HCEC 1CT (cell line): ENCODE data around the gene EIF4EBP3.

Source experiments
- DNase-seq: peaks from one replicate; pipeline ENCODE4 v3.0.0-alpha.2; 2017

The EIF4EBP3 gene

GRCh38 chr5:140557136-140557805 lies 9.8 kb downstream of the EIF4EBP3 start, which contains the start of gene SRA1:
TSS of gene SRA1 (minus strand) at chr5:140557473. CDS start at chr5:140557452, 21 bp downstream.
- DNase-seq, result peak; percentile 87

DNA sequence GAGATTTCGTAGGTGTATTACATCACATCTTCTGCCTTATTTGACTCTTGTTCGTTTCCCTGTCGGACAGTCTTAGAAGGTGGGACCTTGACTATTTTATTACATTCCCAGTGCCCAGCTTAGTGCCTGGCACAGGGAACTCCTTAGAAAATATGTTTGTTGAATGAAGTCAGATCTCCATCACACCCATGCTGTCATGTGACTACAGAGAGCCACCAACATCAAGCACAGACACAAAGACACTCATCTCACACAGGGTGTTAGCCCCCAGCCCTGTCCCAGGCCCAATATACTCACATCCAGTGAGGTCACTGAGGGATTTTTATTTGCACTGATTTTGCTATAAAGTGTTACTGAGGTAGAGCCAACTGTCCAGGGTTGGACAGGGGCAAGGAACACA lies 10.5 kb downstream of the EIF4EBP3 start:
- no peak for DNase-seq

DNA sequence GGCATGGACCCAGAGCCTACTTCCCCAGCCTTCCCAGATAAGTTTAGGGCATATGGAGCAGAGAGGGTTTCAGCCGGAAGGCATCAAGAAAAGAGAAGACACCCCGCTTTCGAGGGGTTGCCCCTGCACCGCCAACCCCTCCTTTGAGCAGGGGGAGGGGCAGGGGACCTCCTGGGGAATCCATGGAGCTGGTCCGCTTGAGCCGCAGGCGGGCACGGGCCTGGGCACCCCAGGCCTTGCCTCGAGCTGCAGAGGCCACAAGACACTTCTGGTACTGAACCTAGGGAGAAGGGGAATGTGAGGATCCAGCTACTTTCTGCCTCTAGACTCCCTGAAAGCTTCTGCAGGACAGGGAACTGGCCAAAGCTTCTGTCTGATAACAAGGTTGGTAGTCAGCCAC lies 11.1 kb downstream of the EIF4EBP3 start:
- no peak for DNase-seq

DNA sequence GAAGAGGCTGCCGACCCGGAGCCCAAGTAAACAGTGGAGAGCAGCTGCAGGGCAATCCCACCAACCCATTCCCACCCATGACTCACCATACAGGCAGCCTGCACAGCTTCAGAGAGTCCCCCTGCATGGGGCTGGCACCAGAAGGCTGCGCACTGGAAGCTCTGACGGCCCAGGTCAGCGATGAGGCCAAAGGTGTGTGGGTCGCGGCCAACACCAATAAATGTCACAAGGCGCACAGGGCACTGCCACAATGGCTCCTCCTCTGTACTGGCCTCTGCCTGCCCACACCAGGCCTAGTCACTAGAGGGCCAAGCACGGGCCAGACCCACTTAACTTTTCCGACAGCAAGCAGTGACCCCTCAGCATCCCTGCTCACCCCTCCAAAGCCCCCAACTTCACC lies 12.8 kb downstream of the EIF4EBP3 start:
- DNase-seq, result no peak

- DNase-seq, result no peak
Measured at GRCh38 chr5:140561753-140562523, 14.5 kb downstream of the EIF4EBP3 start.

GRCh38 chr5:140563596-140563995 lies 16.1 kb downstream of the EIF4EBP3 start:
- no peak for DNase-seq

DNA sequence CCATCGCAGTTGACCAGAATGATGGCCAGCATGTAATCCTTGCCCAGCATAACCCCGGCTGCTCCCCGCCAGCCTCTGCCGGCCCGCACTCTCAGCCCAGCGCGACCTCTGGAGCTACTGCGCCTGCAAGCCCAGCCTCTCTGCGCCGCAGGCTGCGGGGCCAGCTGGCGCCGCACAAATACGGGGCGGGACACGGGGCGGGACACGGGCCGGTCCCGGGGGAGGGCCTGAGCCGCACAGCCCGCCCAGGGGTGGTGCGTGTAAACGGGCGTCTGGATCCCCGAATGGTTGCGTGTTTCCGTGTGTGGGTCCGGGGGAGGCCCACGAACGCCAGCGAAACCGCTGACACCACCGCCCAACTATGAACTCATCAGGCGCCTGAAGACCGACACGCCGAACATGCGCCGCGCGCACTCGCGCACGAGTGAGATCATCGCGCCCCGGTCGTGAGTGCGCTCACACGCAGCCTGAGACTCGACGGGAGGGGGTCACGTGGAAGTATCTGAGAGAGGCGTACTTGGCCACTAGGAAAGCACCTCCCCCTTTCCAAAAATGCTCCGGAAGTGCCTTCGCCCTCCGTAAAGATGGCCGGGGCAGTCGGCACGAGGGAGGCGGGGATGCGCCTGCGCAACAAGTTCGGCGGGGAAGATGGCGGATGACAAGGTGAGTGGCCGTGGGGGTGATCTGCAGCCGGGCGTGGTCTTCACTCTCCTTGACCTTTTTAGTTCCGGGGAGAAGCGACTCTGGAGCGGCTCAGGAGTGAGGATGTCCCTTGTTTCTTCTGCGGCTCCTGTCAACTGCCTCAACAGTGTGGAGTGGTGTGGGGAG lies 16.9 kb downstream of the EIF4EBP3 start, which contains the start of the genes APBB3 and SLC35A4:
Gene APBB3, minus strand, starts transcription at position 403 of the 828 bp plus-strand sequence. Its CDS starts 353 bp downstream, at position 50.
Gene SLC35A4, plus strand, starts transcription at position 633 of the 828 bp plus-strand sequence. CDS start 2,342 bp downstream, outside the sequence.
- DNase-seq, result peak; percentile 99

DNA sequence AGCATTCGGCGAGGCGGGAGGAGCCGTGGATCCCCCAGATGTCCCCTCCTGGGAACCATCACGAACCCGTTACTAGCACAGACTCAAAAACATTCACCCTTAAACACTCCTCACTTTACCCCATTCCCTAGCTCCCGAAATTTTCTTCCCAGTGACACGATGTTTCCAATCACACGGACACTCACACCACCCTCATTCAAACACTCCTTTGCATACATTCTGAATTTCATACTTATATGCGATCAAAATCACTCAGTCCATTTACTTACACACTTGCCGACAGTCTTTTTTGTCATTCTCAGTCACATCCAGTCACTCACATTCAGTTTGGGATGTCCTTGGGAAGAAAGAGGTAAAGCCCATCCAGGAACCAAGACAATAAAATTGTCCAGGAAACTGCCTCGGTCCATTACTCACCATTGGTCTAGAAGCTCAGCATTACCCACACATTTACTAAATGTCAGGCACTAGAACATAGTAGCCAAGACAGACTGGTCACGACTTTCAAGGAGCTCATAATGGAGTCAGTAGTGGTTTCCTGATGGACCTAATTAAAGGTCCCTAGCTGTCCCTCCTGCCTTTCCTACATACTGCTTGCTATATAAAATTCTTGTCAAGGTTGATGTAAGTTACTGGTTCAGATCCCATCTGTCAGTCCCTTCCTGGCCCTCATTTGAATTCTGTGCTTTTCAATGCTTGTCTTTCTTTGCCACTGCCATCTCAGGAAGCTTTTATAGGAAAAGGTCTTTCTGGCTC lies 17.7 kb downstream of the EIF4EBP3 start:
- peak; percentile 28 for DNase-seq

DNA sequence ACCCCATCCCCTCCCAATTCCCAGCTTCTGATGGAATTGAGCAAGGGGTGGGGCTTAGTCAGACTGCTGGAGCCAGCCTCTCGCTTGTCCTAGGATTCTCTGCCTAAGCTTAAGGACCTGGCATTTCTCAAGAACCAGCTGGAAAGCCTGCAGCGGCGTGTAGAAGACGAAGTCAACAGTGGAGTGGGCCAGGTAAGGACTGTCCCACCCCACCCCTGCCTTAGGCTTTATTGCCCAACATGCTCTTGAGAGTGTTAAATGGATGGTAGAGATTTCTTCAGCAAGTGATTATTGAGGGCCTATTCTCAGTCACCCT lies 18.3 kb downstream of the EIF4EBP3 start:
- DNase-seq, result no peak

- DNase-seq, result no peak
Measured at GRCh38 chr5:140566665-140567064, 19.2 kb downstream of the EIF4EBP3 start.

DNA sequence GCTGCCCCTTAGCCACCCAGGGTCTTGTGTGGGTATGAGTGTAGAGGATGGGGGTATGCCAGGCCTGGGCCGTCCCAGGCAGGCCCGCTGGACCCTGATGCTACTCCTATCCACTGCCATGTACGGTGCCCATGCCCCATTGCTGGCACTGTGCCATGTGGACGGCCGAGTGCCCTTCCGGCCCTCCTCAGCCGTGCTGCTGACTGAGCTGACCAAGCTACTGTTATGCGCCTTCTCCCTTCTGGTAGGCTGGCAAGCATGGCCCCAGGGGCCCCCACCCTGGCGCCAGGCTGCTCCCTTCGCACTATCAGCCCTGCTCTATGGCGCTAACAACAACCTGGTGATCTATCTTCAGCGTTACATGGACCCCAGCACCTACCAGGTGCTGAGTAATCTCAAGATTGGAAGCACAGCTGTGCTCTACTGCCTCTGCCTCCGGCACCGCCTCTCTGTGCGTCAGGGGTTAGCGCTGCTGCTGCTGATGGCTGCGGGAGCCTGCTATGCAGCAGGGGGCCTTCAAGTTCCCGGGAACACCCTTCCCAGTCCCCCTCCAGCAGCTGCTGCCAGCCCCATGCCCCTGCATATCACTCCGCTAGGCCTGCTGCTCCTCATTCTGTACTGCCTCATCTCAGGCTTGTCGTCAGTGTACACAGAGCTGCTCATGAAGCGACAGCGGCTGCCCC lies 19.8 kb downstream of the EIF4EBP3 start:
- no peak for DNase-seq

DNA sequence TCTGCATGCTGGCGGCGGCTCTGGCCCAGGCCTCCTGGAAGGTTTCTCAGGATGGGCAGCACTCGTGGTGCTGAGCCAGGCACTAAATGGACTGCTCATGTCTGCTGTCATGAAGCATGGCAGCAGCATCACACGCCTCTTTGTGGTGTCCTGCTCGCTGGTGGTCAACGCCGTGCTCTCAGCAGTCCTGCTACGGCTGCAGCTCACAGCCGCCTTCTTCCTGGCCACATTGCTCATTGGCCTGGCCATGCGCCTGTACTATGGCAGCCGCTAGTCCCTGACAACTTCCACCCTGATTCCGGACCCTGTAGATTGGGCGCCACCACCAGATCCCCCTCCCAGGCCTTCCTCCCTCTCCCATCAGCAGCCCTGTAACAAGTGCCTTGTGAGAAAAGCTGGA lies 20.4 kb downstream of the EIF4EBP3 start:
- DNase-seq, result no peak

- no peak for DNase-seq
Measured at GRCh38 chr5:140568443-140569063, 21.1 kb downstream of the EIF4EBP3 start.

DNA sequence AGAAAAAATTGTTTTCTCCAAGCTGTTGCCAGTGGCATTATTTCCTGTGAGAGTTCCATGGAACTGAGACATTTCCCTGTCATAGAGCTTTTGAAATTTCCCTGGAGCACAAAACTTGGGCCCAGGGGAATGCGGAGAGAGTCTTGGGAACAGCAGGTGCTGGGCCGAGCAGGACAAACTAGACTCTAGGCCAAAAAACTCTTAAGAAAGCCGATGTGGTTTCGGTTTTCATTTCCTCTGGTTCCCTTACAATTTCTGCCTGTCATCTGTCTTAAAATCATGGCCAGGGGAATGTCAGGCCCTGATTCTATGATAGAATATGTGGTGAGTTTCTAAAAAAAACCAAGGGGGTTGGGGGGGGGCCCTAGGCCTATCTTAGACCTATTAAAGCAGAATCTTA lies 21.7 kb downstream of the EIF4EBP3 start:
- no peak for DNase-seq

DNA sequence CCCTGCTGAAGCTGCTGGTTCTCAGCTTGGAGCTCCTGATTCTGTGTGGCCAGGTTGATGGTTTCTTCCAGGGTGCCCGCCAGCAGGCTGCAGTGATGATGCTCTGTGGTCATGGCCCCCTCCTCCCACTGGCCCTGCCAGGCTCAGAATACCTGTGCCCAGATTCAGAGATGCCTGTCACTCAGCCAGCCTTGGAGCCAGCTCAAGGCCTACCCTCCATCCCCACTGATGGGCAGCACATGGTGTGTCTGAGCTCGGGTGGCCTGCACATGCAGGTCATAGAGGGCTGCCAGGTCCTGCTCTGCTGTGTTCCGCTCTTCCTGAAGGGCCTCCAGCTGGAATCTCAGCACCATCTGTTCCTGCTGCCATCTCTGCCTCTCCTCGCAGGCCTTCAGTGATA lies 22.6 kb downstream of the EIF4EBP3 start:
- no peak for DNase-seq

DNA sequence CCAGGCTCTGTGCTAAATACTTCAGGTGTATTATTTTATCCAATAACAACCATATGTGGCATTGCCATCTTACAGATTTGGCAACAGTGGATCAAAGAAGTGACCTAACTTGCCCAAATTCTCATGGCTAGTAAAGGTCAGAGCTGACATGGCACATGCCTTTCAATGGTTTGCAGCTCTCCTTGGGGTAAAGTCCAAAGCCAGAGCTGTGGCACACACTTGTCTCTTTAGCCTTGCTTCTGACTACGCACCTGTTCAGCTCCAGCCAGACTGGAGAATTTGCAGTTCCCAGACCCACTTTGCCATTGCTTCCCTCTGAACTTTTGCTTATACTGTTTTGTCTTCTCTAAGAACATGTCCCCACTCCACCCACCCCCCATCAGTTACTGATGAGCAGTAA lies 23.0 kb downstream of the EIF4EBP3 start:
- DNase-seq, result no peak

DNA sequence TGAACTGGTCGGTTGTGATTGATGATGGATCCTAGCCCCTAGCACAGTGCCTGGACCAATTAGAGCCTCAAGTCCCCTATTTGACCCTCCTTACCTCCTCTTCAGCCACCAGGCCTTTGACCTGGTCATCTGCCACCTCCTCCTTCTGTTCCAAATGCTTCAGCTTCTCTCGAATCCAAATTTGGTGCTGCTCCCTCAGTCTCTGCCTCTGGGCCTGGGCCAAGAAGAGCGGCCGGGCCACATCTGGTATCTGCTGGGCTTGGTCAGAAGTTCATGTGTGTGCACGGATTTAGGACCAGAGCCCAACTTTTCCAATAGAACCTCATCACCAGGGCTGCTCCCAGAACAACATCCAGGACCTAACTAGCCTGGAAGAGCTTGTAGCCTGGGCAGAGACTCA lies 23.6 kb downstream of the EIF4EBP3 start:
- DNase-seq, result no peak

DNA sequence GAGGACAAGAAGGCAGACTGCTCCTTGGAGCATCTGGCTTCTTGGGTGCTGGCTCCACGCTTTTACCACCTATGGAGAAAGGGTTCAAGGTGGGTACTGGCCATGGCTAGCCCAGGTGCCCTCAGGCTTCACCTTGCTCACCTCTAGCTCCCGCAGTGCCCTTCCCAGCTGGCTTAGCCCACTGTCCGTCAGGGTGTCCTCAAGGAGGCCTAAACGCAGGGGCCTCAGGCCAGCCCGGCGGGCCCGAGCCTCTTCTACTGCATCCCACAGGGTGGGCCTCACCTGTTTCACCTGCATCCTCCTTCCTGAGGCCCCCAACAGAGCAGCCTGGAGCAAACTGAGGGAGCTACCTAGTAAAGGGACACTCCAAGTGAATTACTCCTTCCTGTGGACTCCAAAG lies 26.2 kb downstream of the EIF4EBP3 start:
- DNase-seq, result no peak

- DNase-seq, result no peak
Measured at GRCh38 chr5:140574165-140574564, 26.7 kb downstream of the EIF4EBP3 start.

DNA sequence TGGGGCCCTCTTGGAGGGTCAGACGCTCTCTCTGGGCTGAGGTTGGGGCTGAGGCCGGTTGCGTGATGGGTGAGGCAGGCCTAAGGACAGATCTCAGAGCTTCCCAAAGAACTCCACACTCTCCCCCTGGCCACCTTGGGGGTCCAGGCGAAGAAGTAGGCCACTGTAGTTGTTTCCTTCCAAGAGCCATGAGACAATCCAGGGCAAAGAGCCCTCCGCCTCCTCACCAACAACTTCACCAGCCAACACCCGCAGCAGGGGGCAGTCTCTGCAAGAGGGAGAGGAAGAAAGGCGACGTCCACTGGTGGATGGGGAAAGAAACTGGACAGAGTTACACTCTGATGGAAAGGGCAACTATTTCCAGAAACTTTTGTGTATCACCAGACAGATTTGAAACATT lies 27.8 kb downstream of the EIF4EBP3 start:
- peak; percentile 50 for DNase-seq

GRCh38 chr5:140576776-140577201 lies 29.3 kb downstream of the EIF4EBP3 start:
- no peak for DNase-seq
